Stomach smooth muscle (tissue), 2 donors: ENCODE data around the gene HPN.

Source experiments
- H3K27ac ChIP-seq: one replicate; pipeline ENCODE4 v1.7.0; 2013; ENCODE audit warnings: mild to moderate bottlenecking, low read length, inconsistent platforms
- H3K27me3 ChIP-seq, 2 donors: one replicate each; pipeline ENCODE4 v1.7.0; 2013; ENCODE audit warnings: low read length in 2 of 2; ENCODE audit not compliant: insufficient read depth in 2 of 2, control insufficient read depth in 1 of 2
- H3K36me3 ChIP-seq, 2 donors: one replicate each; pipeline ENCODE4 v1.7.0; 2013; ENCODE audit warnings: low read length in 2 of 2; ENCODE audit not compliant: control insufficient read depth in 2 of 2, insufficient read depth in 2 of 2
- H3K4me1 ChIP-seq: one replicate; pipeline ENCODE4 v1.7.0; 2013; ENCODE audit warnings: low read length; ENCODE audit not compliant: control insufficient read depth, insufficient read depth
- H3K4me3 ChIP-seq, 2 donors: one replicate each; pipeline ENCODE4 v1.7.0; 2013; ENCODE audit warnings: low read length in 2 of 2
- H3K9ac ChIP-seq, 2 donors: one replicate each; pipeline ENCODE4 v1.7.0; 2013; ENCODE audit warnings: low read length in 2 of 2, mild to moderate bottlenecking in 1 of 2
- H3K9me3 ChIP-seq, 2 donors: one replicate each; pipeline ENCODE4 v1.7.0; 2013; ENCODE audit warnings: low read length in 2 of 2; ENCODE audit not compliant: control insufficient read depth in 2 of 2
- donor health status: healthy.
- donor health status: Pancreatic carcinoma.

The HPN gene

DNA sequence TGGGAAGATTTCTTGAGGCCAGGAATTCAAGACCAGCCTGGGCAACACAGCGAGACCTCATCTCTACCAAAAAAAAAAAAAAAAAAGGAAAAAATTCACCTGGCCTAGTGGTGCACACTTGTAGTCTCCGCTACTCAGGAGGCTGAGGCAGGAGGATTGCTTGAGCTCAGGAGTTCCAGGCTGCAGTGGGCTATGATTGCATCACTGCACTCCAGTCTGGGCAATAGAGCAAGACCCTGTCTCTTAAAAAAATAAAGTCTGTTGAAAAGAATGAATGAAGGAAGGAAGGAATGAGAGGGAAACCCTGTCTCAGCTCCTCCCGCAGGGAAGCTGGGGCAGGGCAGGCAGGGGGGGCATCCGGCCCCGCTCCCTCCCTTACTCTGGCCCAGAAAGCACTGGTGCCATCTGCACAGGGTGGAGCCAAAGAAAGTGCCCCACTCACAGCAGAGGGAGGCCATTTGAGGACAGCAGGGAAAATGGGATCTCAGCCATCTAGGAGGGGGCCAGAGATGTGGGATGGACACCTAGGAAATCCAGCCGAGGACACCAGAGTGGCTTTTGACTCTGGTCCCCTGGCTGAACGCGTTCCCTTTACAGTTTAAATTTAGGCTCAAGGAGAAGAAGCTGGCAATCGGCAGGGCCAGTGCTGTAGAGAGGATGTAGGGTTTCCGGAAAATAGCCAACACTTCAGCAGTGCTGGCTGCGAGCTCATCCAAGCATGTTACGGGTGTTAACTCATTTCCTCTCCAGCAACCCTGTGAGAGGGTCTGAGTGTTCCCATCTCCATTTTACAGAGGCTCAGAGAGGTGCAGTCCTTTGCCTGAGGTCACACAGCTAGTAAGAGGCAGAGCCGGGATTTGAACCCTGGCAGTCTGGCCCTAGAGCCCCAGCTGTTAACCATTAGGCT is 3.6 kb upstream of the HPN start:
- peaks cover 22% of the 10 kb centered on the region for H3K4me1 ChIP-seq
- peaks cover 18 to 26% of the 10 kb centered on the region in 2 donors for H3K27me3 ChIP-seq
- H3K9me3 ChIP-seq = no peaks in the 10 kb centered on the region
- H3K9ac ChIP-seq = no peak overlapping the region
- H3K27ac ChIP-seq = no peak overlapping the region
- no peaks in the 10 kb centered on the region for H3K36me3 ChIP-seq
- H3K4me3 ChIP-seq = no peak overlapping the region

DNA sequence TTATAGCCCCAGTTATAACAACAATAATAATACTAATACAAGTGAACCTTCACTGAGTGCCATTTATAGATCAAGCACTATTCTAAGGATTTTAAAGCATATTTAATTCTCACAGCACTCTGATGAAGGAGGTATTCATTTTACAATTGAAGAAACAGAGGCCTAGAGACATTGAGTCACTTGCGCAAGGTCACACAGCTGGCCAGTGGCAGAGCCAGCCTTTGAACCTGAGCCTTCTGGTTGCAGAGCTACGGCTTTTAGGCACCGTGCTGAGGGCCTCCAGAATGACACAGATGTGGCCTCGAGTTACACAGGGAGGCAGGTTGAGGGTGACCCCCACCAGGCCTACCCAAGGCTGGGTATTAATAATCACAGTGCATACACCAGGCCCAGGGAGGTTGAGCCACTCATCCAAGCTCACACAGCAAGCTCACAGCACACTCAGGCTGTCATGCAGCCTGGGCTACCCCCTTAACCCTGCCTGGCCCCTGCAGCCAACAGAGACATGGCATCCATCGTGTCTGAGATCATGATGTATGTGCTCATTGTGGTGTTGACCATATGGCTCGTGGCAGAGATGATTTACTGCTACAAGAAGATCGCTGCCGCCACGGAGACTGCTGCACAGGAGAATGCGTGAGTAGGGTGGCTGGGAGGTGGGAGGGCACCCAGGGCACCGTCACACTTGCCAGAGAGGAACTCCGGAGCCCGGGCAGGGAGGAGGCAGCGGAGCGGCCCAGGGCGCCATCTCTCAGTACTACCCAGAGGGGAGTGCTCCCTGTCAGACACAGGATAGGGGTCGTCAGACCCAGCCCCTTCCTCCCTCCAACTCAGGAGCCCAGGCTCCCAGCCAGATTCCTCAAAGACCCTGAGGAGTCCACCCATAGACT is 2.7 kb upstream of the HPN start:
- no peak overlapping the region for H3K4me3 ChIP-seq
- no peak overlapping the region for H3K9ac ChIP-seq
- peaks cover 19 to 26% of the 10 kb centered on the region in 2 donors for H3K27me3 ChIP-seq
- no peaks in the 10 kb centered on the region for H3K9me3 ChIP-seq
- no peaks in the 10 kb centered on the region for H3K36me3 ChIP-seq
- peaks cover 22% of the 10 kb centered on the region for H3K4me1 ChIP-seq
- H3K27ac ChIP-seq = no peak overlapping the region

- peaks cover 22% of the 10 kb centered on the region for H3K4me1 ChIP-seq
- H3K4me3 ChIP-seq = peak overlapping the region in 1 of 2 donors; percentile 40
- H3K9me3 ChIP-seq = no peaks in the 10 kb centered on the region
- peaks cover 24 to 26% of the 10 kb centered on the region in 2 donors for H3K27me3 ChIP-seq
- H3K27ac ChIP-seq = no peak overlapping the region
- H3K36me3 ChIP-seq = no peaks in the 10 kb centered on the region
- H3K9ac ChIP-seq = no peak overlapping the region
Measured at GRCh38 chr19:35039881-35040825, 1.4 kb upstream of the HPN start.

DNA sequence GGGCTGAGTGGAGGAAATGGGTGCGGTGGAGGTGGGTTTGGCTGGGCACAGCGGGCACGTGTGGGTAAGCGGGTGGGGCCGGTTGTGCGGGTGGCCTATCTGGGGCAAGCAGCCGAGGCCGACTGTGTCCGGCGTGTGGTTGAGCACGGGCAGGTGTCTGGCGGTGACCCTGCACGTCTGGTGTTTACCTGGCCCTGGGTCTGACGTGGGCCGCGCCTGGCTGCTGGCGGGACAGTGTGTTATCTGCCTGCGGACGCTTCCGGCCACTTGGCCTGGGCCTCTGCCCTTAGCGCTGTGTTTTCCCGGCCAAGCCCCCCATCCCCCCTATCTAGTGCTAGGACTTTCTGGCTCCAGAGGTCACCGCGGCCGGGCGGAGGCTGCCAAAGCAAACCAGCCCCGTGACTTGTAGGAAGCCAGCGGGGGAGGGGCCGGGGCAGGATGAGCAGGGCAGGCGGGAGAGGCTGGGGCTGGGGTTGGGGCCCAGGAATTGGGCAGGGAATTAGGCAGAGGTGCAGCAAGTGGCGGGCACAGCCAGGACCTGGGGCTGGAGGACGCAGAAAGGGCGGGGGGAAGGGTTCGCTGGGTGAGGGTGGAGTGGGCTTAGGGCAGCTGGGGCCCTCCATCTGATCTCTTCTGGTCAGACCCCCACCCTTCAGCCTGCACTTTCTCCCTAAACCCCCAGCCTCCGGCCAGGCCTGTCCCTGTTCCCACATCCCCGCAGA is 534 bp upstream of the HPN start:
- no peaks in the 10 kb centered on the region for H3K36me3 ChIP-seq
- no peak overlapping the region for H3K27ac ChIP-seq
- H3K9me3 ChIP-seq = no peaks in the 10 kb centered on the region
- H3K4me1 ChIP-seq = peaks cover 22% of the 10 kb centered on the region
- H3K9ac ChIP-seq = no peak overlapping the region
- peaks cover 24 to 26% of the 10 kb centered on the region in 2 donors for H3K27me3 ChIP-seq
- peak overlapping the region in 1 of 2 donors; percentile 40 for H3K4me3 ChIP-seq

- H3K27ac ChIP-seq = no peak overlapping the region
- no peaks in the 10 kb centered on the region for H3K36me3 ChIP-seq
- peaks cover 24 to 26% of the 10 kb centered on the region in 2 donors for H3K27me3 ChIP-seq
- no peak overlapping the region for H3K9ac ChIP-seq
- no peaks in the 10 kb centered on the region for H3K9me3 ChIP-seq
- H3K4me3 ChIP-seq = no peak overlapping the region
- peaks cover 22% of the 10 kb centered on the region for H3K4me1 ChIP-seq
Measured at GRCh38 chr19:35042056-35042730, 672 bp downstream of the HPN start.

- Histone ChIP-seq H3K9ac (no peak overlapping the region), H3K27me3 (peaks cover 24 to 26% of the 10 kb centered on the region in 2 donors), H3K36me3 (no peaks in the 10 kb centered on the region), H3K9me3 (no peaks in the 10 kb centered on the region), H3K4me3 (no peak overlapping the region), H3K4me1 (peaks cover 22% of the 10 kb centered on the region), H3K27ac (no peak overlapping the region)
Measured at GRCh38 chr19:35042954-35043604, 1.6 kb downstream of the HPN start.

- Histone ChIP-seq H3K27me3 (peaks cover 25% of the 10 kb centered on the region in 2 donors), H3K36me3 (no peaks in the 10 kb centered on the region), H3K4me3 (no peak overlapping the region), H3K4me1 (peaks cover 22% of the 10 kb centered on the region), H3K9ac (no peak overlapping the region), H3K27ac (no peak overlapping the region), H3K9me3 (no peaks in the 10 kb centered on the region)
Measured at GRCh38 chr19:35043906-35044305, 2.4 kb downstream of the HPN start.

- peaks cover 22 to 23% of the 10 kb centered on the region in 2 donors for H3K27me3 ChIP-seq
- peaks cover 21% of the 10 kb centered on the region for H3K4me1 ChIP-seq
- H3K4me3 ChIP-seq = no peak overlapping the region
- no peak overlapping the region for H3K27ac ChIP-seq
- no peaks in the 10 kb centered on the region for H3K9me3 ChIP-seq
- H3K9ac ChIP-seq = no peak overlapping the region
- H3K36me3 ChIP-seq = no peaks in the 10 kb centered on the region
Measured at GRCh38 chr19:35044317-35045117, 3.0 kb downstream of the HPN start.
